GM18951 (cell line): ENCODE results near the gene ZNF619.
"Not testable (repeated sequence)": the region's sequence is repeated elsewhere in the genome, so short reads cannot be mapped to it uniquely, and the experiment has no call there.

ENCODE experiments used
- POLR2A ChIP-seq: IDR thresholded peaks from 4 replicates; pipeline ENCODE4 v1.6.1; 2011; ENCODE audit warnings: mild to moderate bottlenecking; ENCODE audit not compliant: insufficient read length, insufficient read depth; ENCODE audit errors: extremely low read depth
- in situ Hi-C: fragments of 300-500 bp; cut with MboI; formaldehyde crosslinking; loops from one replicate; pipeline ENCODE4 v1.12.0; 2022; ENCODE audit warnings: low sequenced_read_pairs, mixed read lengths, inconsistent platforms; ENCODE audit not compliant: unreplicated experiment

ZNF619 gene

DNA sequence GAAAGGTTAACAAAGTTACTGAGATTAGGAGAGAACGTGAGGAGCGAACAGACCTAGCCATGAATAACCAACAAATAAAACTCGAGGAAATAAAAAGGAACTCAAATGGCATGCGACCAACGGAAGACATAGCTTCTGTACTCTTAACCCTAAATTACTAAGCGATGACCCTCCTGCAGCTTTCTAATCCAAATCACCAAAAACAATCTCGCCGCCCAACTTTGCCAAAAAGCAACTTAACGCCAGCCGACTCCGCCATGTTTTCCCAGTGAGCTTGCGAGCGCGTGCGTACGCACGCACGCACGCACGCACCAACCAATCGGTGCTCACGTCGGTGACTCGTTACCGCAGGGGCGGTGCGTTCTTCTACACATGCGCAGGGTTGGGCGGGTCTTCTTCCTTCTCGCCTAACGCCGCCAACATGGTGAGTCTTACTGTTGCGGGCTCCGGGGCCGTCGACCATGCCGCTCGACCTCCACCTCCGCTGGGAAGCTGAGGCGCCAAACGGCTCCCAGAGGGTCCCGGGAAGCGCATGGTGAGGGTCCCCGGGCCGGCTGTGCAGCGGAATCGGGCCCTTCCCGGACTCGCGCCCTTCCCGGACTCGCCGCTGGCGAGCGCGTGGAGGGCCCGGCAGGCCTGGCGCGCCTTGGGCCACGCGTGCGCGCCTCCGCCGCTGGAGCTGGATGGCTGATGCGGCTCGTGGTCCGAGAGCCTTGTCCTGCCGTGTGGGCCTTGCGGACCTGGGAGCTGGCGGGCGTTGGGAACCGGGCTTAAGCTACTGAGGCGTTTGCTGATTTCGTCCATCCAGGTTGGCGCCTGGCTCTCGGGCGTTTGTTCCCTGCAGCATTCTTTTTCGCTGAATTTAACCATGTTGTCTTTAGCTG lies 19.7 kb upstream of the ZNF619 start, which contains the start of gene RPL14:
RPL14 (plus strand) TSS at position 400 of the 884 bp plus-strand sequence; CDS start at position 533, 133 bp downstream.
- peak; percentile 97 for TF ChIP-seq POLR2A
- in situ Hi-C loops, result no loop called here

- TF ChIP-seq POLR2A, result no peak
- in situ Hi-C loops, result no loop called here
Observed at GRCh38 chr3:40458473-40458872, 18.4 kb upstream of the ZNF619 start.

GRCh38 chr3:40460481-40460880 lies 16.4 kb upstream of the ZNF619 start:
- in situ Hi-C loops, result not testable (repeated sequence)

GRCh38 chr3:40461161-40461560 lies 15.8 kb upstream of the ZNF619 start:
- TF ChIP-seq POLR2A, result no peak
- in situ Hi-C loops, result no loop called here

DNA sequence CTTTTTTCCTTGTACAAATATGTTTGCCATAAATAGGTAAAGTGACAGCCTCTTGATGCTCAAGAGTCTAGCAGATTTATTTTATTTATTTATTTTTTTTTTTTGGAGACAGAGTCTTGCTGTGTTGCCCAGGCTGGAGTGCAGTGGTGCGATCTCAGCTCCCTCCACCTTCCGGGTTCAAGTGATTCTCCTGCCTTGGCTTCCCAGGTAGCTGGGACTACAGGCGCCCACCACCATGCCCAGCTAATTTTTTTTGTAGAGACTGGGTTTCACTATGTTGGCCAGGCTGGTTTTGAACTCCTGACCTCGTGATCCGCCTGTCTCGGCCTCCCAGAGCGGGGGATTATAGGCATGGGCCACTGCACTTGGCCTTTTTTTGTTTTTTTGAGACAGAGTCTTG lies 14.1 kb upstream of the ZNF619 start:
- in situ Hi-C loops, result not testable (repeated sequence)

DNA sequence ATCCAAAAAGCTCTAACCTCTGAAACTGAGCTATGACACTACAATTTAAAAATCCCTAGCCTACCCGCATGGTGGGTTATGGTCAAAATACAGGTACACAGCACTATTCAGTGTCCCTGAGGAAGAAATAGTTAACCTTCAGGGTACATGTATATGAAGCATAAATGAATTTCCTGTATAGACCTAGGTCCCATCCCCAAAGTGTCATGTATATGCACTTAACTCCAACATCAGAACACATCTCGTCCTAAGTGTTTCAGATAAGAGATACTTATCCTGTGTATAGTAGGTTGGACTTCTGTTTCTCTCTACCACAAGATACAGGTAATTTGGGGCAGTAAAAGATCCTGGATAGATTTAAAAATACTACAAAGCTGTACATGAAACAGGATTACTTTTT lies 13.3 kb upstream of the ZNF619 start:
- no peak for TF ChIP-seq POLR2A
- in situ Hi-C loops, result no loop called here

- no peak for TF ChIP-seq POLR2A
- in situ Hi-C loops, result no loop called here
Observed at GRCh38 chr3:40464339-40465110, 12.4 kb upstream of the ZNF619 start.

- no peak for TF ChIP-seq POLR2A
- in situ Hi-C loops, result no loop called here
Observed at GRCh38 chr3:40465111-40465407, 11.9 kb upstream of the ZNF619 start.

GRCh38 chr3:40465456-40465855 lies 11.5 kb upstream of the ZNF619 start:
- TF ChIP-seq POLR2A, result no peak
- in situ Hi-C loops, result no loop called here

- in situ Hi-C loops, result no loop called here
- no peak for TF ChIP-seq POLR2A
Observed at GRCh38 chr3:40468018-40468417, 8.9 kb upstream of the ZNF619 start.

DNA sequence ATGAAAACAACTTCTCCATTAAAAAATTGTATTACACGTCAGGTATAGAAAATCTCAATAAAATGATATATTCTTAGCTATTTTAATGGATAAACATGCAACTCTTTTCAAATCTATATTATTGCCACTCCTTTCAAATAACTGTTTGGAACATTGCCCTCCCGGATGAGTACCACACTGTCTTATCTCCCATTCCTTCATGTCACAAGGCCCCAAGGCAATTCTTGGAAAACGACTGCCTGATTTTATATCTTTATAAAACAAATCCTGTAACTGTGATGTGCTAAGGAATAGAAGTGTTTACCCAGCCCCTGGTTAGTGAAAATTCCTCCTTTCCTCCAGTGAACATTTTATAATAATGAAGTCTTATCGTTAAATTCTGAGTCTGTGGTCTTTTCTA lies 6.2 kb upstream of the ZNF619 start:
- in situ Hi-C loops, result no loop called here
- no peak for TF ChIP-seq POLR2A

- in situ Hi-C loops, result no loop called here
- no peak for TF ChIP-seq POLR2A
Observed at GRCh38 chr3:40477666-40478065, 744 bp downstream of the ZNF619 start.

DNA sequence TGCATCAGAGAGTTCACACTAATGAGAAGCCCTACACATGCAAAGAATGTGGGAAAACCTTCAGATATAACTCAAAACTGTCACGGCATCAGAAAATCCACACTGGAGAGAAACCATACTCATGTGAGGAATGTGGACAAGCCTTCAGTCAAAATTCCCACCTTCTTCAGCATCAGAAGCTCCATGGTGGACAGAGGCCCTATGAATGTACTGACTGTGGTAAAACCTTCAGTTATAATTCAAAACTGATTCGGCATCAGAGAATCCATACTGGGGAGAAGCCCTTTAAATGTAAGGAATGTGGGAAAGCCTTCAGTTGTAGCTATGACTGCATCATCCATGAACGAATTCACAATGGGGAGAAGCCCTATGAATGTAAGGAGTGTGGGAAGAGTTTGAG lies 10.2 kb downstream of the ZNF619 start:
- in situ Hi-C loops, result no loop called here
- TF ChIP-seq POLR2A, result no peak

GRCh38 chr3:40490916-40491315 lies 14.0 kb downstream of the ZNF619 start:
- no peak for TF ChIP-seq POLR2A
- in situ Hi-C loops, result no loop called here

GRCh38 chr3:40494698-40495097 lies 17.8 kb downstream of the ZNF619 start:
- TF ChIP-seq POLR2A, result no peak
- in situ Hi-C loops, result no loop called here
